ENCODE data around the gene COL19A1.

COL19A1 gene

DNA sequence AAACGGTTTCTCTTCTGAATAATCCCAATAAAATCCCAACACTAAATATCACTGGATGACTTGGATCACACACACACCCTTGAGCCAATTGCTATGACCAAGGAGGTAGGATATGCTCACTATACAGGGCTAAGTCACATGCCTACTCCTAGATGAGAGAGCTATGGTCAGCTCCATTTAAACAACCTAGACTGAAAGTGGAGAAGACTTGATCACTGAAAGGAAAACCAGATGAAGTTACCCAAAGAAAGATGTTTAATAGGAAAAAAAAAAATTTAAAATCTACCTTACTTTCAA is 18.9 kb upstream of the COL19A1 start:
- TF ChIP-seq, protein P1, sequence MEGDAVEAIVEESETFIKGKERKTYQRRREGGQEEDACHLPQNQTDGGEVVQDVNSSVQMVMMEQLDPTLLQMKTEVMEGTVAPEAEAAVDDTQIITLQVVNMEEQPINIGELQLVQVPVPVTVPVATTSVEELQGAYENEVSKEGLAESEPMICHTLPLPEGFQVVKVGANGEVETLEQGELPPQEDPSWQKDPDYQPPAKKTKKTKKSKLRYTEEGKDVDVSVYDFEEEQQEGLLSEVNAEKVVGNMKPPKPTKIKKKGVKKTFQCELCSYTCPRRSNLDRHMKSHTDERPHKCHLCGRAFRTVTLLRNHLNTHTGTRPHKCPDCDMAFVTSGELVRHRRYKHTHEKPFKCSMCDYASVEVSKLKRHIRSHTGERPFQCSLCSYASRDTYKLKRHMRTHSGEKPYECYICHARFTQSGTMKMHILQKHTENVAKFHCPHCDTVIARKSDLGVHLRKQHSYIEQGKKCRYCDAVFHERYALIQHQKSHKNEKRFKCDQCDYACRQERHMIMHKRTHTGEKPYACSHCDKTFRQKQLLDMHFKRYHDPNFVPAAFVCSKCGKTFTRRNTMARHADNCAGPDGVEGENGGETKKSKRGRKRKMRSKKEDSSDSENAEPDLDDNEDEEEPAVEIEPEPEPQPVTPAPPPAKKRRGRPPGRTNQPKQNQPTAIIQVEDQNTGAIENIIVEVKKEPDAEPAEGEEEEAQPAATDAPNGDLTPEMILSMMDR (IDR thresholded peaks at IDR 0.05), result no peak
- peaks cover 8% of the 10 kb centered on the region for H3K27me3 ChIP-seq
- no peak overlapping the region for H3K27ac ChIP-seq
- H3K36me3 ChIP-seq, result no peaks in the 10 kb centered on the region
- no peaks in the 10 kb centered on the region for H3K4me1 ChIP-seq (ENCODE audit: control insufficient read depth in 1 of 2, insufficient read depth in 1 of 2, low read depth in 1 of 2, low read length in 1 of 2)
- H3K4me3 ChIP-seq (ENCODE audit: low read depth in 1 of 2, low read length in 1 of 2), result no peak overlapping the region
- no peaks in the 10 kb centered on the region for H3K9me3 ChIP-seq

DNA sequence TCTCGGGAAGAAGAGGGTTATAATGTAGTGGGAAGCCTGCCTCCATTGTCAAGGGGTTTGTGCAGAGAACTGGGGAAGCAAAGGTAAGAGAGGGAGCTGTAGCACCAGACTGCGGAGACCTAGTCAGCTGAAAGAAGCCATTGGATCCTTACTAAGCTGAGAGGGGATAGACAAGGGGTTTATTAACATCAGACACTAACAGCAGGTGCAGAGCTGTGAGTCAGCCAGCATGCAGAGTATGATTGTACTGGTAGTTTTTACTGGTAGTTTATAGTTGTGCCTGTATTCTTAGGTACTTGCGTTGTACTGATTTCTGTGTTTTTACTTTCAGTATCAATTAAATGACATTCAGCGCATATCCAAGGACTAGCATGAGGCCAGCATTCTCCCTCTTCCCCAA is 17.8 kb upstream of the COL19A1 start:
- Histone ChIP-seq H3K27ac (no peak overlapping the region), H3K9me3 (no peaks in the 10 kb centered on the region), H3K4me3 (ENCODE audit: low read depth in 1 of 2, low read length in 1 of 2) (no peak overlapping the region), H3K4me1 (ENCODE audit: control insufficient read depth in 1 of 2, insufficient read depth in 1 of 2, low read depth in 1 of 2, low read length in 1 of 2) (no peaks in the 10 kb centered on the region), H3K27me3 (no peaks in the 10 kb centered on the region), H3K36me3 (no peaks in the 10 kb centered on the region)
- TF ChIP-seq, protein P1 (IDR thresholded peaks at IDR 0.05), result no peak

DNA sequence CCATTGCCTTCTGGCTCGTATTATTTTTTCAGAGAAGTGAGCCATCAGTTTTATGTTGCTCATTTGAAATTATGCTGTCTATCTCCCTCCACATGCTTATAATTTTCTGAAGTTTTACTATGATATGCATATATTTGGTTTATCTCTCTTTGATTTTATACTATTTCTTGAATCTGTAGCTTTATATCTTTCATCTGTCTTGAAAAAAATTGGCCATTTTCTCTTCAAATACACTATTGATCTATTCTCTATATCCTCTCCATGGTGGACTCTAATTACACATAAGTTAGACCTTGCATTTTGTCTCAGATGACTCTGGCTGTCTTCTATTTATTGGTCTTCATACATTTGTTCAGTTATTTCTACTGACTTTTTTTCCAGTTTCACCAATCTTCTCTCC is 13.7 kb upstream of the COL19A1 start:
- Histone ChIP-seq H3K9me3 (no peaks in the 10 kb centered on the region), H3K4me3 (ENCODE audit: low read depth in 1 of 2, low read length in 1 of 2) (no peak overlapping the region), H3K4me1 (ENCODE audit: control insufficient read depth in 1 of 2, insufficient read depth in 1 of 2, low read depth in 1 of 2, low read length in 1 of 2) (no peaks in the 10 kb centered on the region), H3K27ac (no peak overlapping the region), H3K27me3 (no peaks in the 10 kb centered on the region), H3K36me3 (no peaks in the 10 kb centered on the region)
- TF ChIP-seq, protein P1 (IDR thresholded peaks at IDR 0.05), result no peak

DNA sequence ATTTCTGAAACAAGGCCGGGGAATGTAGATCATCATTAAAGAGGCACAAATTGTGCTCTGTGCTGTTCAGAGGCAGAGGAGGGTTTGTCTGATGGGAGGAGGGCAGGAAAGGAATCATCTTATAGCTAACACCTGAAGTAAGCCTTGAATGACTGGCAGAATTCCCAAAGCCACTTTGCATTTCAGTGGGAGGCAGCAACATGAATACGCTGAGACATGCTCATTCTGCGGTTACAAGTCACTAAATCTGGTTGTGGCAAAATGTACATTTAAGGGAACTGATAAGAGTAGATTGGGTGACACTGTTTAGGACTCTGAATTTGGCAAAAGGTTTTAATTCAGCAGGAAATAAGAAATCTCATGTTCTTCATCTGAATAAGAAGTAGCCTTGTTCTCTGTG is 4.4 kb upstream of the COL19A1 start:
- TF ChIP-seq, protein P1 (IDR thresholded peaks at IDR 0.05), result no peak
- no peaks in the 10 kb centered on the region for H3K36me3 ChIP-seq
- peaks cover 56% of the 10 kb centered on the region for H3K27me3 ChIP-seq
- H3K9me3 ChIP-seq, result no peaks in the 10 kb centered on the region
- no peak overlapping the region for H3K27ac ChIP-seq
- H3K4me1 ChIP-seq (ENCODE audit: control insufficient read depth in 1 of 2, insufficient read depth in 1 of 2, low read depth in 1 of 2, low read length in 1 of 2), result no peaks in the 10 kb centered on the region
- H3K4me3 ChIP-seq (ENCODE audit: low read depth in 1 of 2, low read length in 1 of 2), result no peak overlapping the region

DNA sequence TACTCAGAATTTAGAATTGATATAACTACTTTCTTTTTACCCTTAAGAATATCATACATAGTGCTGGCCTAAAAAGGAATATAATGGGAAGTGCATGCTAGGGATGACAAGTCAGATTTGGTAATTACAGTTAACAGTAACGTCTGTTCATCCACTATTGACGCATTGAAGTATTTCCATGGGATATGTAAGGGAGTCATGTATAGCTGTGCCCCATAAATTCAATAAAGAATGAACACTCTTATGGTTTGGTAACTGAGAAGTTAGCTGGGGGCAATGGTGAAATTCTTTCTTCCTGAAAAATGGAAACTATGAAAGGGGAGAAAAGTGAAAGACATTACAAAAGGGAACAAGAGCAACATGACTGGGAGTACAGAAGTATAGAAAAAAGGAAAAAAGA is 2.6 kb upstream of the COL19A1 start:
- Histone ChIP-seq H3K36me3 (no peaks in the 10 kb centered on the region), H3K4me1 (ENCODE audit: control insufficient read depth in 1 of 2, insufficient read depth in 1 of 2, low read depth in 1 of 2, low read length in 1 of 2) (peaks cover 0 to 5% of the 10 kb centered on the region in 2 experiments), H3K4me3 (ENCODE audit: low read depth in 1 of 2, low read length in 1 of 2) (no peak overlapping the region), H3K9me3 (no peaks in the 10 kb centered on the region), H3K27me3 (peaks cover 74% of the 10 kb centered on the region), H3K27ac (no peak overlapping the region)
- TF ChIP-seq, protein P1 (IDR thresholded peaks at IDR 0.05), result no peak

DNA sequence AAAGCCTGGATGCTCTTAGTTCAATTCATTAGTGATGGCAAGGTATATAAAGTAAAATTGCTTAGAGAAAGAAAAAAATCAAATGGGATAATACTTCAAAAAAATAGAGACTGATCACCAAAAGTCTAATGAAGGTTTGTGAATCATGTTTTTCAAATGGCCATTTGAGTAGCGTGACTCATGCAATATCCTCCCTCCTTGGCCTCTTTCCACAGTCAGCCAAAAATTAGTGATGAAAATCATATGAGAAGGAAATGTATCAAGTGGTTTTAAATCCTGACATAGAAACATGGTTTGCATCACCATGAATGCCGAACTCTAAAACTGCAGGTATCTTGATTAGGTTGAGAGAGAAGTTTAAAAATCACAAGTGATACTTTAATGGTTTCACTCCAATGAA is 1.2 kb upstream of the COL19A1 start:
- no peak overlapping the region for H3K4me3 ChIP-seq (ENCODE audit: low read depth in 1 of 2, low read length in 1 of 2)
- H3K4me1 ChIP-seq (ENCODE audit: control insufficient read depth in 1 of 2, insufficient read depth in 1 of 2, low read depth in 1 of 2, low read length in 1 of 2), result peaks cover 0 to 5% of the 10 kb centered on the region in 2 experiments
- H3K27ac ChIP-seq, result no peak overlapping the region
- H3K9me3 ChIP-seq, result no peaks in the 10 kb centered on the region
- TF ChIP-seq, protein P1 (IDR thresholded peaks at IDR 0.05), result no peak
- peaks cover 87% of the 10 kb centered on the region for H3K27me3 ChIP-seq
- H3K36me3 ChIP-seq, result no peaks in the 10 kb centered on the region
